GM18505 (cell line): Measurements from ENCODE around the gene COX4I2.
"Not testable (repeated sequence)": the region's sequence is repeated elsewhere in the genome, so short reads cannot be mapped to it uniquely, and the experiment has no call there.

Source experiments
- ATAC-seq: cut with Tn5 transposase; IDR thresholded peaks from one replicate; pipeline ENCODE4 v1.9.1; 2021; ENCODE audit not compliant: unreplicated experiment
- POLR2A ChIP-seq: IDR thresholded peaks from 4 replicates; pipeline ENCODE4 v1.6.1; 2011; ENCODE audit warnings: borderline replicate concordance; ENCODE audit not compliant: insufficient read depth, insufficient read length; ENCODE audit errors: extremely low read depth

Gene COX4I2

DNA sequence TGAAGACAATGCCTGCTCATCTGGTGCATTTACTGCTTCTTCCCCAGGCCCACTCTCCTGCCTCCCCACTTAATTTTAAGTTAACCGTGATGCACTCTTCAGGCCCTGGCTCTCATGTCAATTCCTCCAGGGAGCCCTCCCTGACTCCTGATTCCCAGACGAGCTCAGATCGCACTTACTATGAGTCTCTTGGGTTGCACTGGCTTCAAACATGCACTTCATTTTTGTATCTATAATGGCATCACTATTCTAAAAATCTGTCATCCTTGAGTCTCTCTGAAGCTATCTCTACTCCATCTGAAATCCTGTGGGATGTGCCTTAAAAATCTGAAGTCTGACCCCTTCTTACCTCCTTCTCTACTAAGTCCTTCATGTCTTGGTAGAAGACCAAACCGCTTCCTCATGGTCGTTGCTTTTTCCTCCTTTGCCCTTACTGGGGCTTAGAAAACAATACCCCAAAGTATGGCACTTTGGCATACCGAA is 24.7 kb downstream of the COX4I2 start:
- no peak for TF ChIP-seq POLR2A

GRCh38 chr20:31663524-31663837 is 25.8 kb downstream of the COX4I2 start:
- ATAC-seq: no peak
- TF ChIP-seq POLR2A: no peak

More for the DNA sequence above, 24.7 kb downstream of the COX4I2 start:
- no peak for ATAC-seq

GRCh38 chr20:31663838-31664695 is 26.4 kb downstream of the COX4I2 start:
- no peak for ATAC-seq
- TF ChIP-seq POLR2A: no peak

DNA sequence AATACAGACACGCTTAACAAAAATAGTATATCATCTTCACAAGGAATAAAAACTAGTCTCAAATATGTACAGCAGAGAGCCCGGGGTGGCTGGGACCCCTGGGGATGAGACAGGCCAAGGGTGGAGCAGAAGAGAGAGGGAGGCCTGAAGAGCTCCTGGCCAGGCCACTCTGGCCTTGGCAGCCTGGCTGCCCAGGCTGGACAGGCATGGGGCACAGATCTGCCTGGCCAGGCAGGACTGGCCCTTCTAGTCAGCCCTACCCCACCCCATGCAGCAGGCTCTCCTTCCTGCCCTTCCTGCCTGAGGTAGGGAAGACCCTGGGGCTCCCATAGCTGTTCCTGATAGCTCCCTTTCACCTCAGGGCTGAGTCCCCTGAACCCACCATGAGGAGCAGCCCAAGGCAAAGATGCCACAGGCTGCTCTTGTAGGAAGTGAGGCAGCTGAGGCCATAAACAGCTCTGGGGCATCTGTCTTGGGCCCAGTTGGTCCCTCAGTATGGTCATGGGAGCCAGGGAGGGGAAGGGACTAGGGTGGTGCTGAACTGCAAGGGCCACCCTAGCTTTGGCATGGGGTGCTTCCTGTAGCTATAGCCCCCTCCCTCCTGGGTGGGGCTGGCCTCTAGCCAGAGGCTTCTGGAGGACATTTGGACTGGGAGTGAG is 27.1 kb downstream of the COX4I2 start:
- no peak for ATAC-seq
- no peak for TF ChIP-seq POLR2A

DNA sequence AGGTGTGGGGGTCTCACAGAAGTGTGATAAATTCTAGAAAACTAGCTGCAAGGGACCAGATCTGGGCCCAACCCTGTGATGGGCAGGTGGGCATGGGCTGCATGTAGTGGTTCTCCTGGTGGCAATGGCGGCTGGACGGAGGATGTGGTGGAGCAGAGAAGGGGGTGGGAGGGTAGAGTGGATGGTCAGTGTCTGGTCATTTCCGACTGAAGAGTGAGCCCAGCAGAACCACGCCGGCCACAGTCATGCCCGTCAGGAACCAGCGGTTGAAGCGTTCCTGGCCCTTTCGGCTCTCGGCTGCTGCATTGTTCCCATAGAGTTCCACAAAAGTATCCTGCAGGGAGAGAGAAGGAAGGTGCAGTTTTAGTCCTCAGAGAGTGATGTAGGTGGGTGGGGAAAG is 28.0 kb downstream of the COX4I2 start:
- no peak for ATAC-seq
- TF ChIP-seq POLR2A: no peak

GRCh38 chr20:31666258-31667042 is 28.7 kb downstream of the COX4I2 start:
- ATAC-seq: peak; percentile 37
- TF ChIP-seq POLR2A: no peak

- ATAC-seq: no peak
- no peak for TF ChIP-seq POLR2A
These were observed 29.9 kb downstream of the COX4I2 start for GRCh38 chr20:31667315-31668285.

- not testable (repeated sequence) for ATAC-seq
These were observed 31.2 kb downstream of the COX4I2 start for GRCh38 chr20:31668944-31669343.

GRCh38 chr20:31669876-31670275 is 32.2 kb downstream of the COX4I2 start:
- no peak for TF ChIP-seq POLR2A
- ATAC-seq: no peak

DNA sequence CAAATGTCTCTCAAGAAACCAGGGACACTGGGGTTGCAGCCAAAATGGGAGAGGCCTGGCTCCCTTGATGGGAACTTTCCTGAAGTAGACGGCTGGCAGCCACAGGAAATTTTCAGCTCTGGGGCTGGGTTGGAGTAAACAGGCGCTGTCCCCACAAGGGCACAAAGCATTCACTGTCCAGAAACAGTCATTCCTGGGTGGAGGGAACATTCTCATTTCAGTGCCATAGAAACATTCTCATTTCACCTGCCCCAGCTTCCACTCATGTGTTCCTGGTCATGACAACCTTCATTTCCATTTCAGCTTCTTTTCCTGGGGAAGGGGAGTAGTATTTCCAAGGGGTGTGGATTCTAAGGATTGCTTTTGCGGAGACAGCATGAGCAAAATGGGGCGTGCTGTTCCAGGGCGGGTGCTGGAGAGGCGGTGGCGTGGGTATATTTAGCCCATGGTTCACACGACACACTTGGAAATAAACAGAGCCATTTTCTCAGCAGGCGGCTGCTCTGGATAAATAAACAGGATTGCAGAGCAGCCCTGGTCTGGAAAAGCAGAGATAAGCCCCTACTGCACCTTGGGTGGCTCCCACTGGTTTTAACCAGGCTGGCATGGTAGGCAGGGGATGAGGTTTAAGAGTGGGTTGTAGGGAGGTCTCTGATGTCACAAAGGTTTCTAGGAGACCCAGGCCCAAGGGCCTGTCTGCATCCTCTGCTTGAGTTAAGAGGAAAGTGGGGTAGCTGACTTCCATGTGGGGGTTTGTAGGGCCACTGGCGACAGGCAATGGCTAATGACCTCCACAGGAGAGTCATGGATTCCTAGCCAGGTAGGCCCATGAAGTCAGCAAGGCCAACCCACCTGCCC is 32.9 kb downstream of the COX4I2 start:
- TF ChIP-seq POLR2A: no peak
- ATAC-seq: no peak

GRCh38 chr20:31671324-31671723 is 33.6 kb downstream of the COX4I2 start:
- no peak for TF ChIP-seq POLR2A
- no peak for ATAC-seq

DNA sequence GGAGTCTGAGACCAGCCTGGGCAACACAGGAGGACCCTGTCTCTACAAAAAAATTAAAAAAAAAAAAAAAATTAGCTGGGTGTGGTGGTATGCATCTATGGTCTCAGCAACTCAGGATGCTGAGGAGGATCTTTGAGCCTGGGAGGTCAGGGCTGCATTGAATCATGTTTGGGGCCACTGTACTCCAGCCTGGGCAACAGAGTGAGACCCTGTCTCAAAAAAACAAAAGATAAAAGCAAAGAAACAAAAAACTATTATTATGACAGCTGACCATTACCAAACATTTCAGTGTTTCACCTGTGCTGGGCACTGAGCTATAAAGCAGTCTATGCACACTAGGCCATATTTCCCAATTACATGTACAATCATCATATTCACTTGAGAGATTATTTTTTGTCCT is 35.7 kb downstream of the COX4I2 start:
- TF ChIP-seq POLR2A: no peak
- no peak for ATAC-seq

GRCh38 chr20:31673943-31674463 is 36.3 kb downstream of the COX4I2 start:
- no peak for TF ChIP-seq POLR2A
- ATAC-seq: no peak
